ENCODE measurements around the gene TMPRSS12.
A peak's percentile ranks its signal among the peaks of the same experiment; 100 is the strongest.
"Not testable (repeated sequence)": the region's sequence is repeated elsewhere in the genome, so short reads cannot be mapped to it uniquely, and the experiment has no call there.

TMPRSS12 gene, protein sequence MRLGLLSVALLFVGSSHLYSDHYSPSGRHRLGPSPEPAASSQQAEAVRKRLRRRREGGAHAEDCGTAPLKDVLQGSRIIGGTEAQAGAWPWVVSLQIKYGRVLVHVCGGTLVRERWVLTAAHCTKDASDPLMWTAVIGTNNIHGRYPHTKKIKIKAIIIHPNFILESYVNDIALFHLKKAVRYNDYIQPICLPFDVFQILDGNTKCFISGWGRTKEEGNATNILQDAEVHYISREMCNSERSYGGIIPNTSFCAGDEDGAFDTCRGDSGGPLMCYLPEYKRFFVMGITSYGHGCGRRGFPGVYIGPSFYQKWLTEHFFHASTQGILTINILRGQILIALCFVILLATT

DNA sequence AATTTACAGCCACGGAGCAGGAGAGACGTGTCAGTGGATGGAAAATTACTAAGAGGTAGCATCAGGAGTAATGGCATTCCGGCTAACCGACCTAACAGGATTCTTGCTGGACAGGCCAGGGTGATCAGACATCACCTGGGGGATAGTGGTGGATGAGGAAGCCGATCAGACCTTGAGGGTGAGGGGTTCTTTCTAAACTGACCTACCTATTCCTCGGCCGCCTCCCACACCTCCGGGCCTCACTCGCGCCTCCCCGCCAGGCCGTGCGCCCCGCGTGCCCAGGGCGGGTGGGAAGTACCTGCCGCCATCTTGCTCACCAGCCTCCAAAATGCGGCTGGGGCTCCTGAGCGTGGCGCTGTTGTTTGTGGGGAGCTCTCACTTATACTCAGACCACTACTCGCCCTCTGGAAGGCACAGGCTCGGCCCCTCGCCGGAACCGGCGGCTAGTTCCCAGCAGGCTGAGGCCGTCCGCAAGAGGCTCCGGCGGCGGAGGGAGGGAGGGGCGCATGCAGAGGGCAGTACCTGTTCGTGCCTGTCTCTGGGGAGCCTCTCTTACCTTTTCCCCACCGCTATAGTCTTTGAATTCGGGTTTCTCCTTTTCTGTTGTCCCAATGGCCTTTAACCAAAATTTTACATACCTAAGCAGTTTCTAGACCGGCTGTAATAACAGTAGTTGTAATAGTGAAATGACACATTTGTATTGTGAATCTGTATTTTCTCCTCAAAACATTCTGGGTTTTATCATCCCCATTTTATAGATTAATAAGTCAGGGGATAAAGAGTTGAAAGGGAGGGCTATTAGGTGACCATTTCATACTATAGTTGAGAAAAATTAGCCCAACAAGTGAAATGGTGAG, at the start of gene TMPRSS12:
TSS of gene TMPRSS12 (plus strand) at position 290 of the 857 bp plus-strand sequence. CDS start at position 329, 39 bp downstream.
- DNase-seq = no peak

GRCh38 chr12:50799908-50800307, 42.8 kb upstream of the TMPRSS12 start:
- no peak for DNase-seq

DNA sequence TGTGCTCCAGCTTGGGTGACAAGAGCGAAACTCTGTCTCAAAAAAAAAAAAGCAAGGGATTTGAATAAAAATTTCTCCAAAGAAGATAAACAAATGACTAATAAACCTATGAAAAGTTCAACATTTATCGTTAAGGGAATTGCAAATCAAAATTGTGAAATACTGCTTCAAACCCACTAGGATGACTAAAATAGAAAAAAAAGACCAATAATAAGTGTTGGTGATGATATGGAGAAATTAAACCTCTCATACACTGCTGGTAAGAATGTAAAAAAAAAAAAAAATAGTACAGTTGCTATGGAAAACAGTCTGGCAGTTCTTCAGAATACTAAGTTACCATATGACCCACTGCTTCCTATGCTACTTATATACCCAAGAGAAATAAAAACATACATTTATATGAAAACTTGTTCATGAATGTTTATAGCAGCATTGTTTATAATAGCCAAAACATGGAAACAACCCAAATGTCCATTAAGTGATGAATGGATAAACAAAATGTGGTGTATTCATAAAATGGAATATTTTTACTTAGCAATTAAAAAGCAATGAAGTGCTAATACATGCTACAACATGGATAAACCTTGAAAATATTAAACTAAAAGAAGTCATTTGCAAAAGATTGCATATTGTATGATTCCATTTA, 39.4 kb upstream of the TMPRSS12 start:
- no peak for DNase-seq

DNA sequence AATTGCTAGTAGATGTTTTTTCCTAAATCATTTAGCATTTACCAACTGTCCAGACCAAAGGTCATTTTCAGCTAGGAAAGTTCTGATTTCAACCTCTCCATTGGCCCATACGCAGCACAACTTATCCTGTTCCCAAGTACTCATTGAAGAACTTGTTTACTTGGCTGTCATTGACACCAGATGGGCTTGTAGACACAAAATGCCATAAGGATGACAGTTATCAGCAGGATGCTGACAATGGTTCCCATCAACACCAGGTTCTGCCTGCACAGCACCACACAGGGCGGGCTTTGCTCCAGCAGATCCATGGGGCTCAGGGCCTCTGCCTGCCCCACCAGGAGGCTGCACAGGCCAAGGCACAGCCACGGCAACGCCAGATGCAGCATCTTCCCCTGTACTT, 36.5 kb upstream of the TMPRSS12 start:
- no peak for DNase-seq

DNA sequence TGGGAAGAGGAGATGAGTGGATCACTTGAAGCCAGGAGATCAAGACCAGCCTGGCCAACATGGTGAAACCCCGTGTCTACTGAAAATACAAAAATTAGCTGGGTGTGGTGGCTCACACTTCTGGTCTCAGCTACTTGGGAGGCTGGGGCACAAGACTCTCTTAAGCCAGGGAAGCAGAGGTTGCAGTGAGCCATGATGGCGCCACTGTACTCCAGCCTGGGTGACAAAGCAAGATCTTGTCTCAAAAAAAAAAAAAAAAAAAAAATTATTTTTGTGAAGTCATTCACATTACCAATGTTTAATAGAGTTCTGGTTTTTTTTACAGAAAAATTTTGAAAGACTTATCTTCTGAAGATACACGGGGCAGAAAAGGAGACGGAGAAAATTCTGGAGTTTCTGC, 33.6 kb upstream of the TMPRSS12 start:
- not testable (repeated sequence) for DNase-seq

DNA sequence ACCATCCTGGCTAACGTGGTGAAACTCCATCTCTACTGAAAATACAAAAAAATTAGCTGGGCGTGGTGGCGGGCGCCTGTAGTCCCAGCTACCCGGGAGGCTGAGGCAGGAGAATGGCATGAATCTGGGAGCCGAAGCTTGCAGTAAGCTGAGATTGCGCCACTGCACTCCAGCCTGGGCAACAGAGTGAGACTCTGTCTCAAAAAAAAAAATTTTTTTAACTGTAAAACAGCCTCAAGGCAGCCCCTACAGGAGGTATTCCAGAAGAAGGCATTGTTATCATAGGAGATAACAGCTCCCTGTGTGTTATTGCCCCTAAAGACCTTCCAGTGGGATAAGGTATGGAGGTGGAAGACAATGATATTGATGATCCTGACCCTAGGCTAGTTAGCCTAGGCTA, 27.8 kb upstream of the TMPRSS12 start:
- not testable (repeated sequence) for DNase-seq

GRCh38 chr12:50820177-50820576, 22.5 kb upstream of the TMPRSS12 start:
- DNase-seq = no peak

GRCh38 chr12:50822082-50822481, 20.6 kb upstream of the TMPRSS12 start:
- no peak for DNase-seq

DNA sequence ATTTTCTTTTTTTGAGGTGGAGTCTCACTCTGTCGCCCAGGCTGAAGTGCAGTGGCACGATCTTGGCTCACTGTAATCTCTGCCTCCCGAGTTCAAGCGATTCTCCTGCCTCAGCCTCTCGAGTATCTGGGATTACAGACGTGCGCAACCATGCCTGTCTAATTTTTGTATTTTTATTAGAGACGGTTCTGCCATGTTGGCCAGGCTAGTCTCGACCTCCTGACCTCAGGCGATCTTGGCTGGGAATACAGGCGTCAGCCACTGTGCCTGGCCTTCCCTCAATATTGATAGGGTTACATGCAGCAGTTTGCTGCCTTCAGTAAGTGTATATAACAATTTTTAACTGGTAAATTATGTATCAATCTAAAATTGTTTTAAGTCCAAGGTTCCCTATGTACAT, 19.0 kb upstream of the TMPRSS12 start:
- DNase-seq = not testable (repeated sequence)

DNA sequence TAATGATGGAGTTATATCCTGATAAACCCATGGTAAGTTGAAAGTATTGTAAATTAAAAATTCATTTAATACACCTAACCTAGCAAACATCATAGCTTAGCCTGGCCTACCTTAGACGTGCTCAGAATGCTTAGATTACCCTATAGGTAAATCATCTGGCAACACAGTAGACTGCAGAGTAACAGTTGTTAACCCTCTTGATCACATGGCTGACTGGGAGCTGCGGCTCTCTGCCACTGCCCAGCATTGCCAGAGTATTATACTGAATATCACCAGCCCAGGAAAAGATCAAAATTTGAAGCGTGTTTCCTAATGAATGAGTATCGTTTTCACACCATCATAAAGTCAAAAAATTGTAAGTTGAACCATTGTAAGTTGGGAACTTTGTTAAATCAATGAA, 17.8 kb upstream of the TMPRSS12 start:
- DNase-seq = no peak

GRCh38 chr12:50825372-50825838, 17.3 kb upstream of the TMPRSS12 start:
- peak; percentile 47 for DNase-seq

GRCh38 chr12:50828121-50828520, 14.6 kb upstream of the TMPRSS12 start:
- DNase-seq = no peak

DNA sequence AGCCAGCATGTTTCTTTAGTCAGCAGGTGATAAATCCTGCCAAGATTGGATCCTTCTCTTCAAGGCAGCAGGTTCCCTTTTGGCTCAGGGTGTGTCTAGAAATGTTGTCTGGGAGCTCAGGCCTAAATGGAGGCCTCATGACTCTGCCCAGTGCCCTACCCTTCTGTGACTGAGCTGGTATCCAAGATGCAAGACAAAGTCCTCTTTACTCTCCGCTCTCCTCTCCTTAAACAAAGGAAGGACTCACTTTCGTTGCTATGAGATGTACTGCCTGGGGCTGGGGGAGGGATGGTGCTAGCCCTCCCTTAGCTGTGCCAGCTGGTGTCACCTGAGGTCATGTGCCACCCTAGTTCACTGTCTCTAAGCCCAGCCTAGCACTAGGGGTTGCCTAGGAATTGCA, 13.8 kb upstream of the TMPRSS12 start:
- no peak for DNase-seq

DNA sequence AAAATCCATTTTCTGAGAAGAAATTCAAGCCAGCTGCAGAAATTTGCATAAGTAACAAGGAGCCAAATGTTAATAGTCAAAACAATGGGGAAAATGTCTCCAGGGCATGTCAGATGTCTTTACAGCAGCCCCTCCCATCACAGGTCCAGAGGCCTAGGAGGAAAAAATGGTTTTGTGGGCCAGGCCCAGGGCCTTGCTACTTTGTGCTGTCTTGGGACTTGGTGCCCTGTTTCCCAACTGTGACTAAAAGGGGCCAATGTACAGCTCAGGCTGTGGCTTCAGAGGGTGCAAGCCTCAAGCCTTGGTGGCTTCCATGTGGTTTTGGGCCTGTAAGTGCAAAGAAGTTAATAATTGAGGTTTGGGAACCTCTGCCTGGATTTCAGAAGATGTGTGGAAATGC, 8.9 kb upstream of the TMPRSS12 start:
- not testable (repeated sequence) for DNase-seq

DNA sequence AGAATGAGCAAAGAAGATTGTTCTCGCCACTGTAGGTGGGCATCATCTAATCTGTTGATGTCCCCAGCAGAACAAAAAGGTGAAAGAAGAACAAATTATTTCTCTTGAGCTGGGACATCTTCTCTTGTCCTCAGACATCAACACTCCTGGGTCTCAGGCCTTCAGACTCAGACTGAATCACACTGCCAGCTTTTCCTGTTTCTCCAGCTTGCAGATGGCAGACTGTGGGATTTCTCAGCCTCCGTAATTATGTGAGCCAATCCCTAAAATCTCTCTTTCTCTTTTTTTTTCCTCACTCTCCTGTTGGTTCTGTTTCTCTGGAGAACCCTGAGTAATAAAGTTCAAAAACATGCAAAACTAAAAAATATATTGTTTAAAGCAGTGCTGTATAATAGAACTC, 3.7 kb upstream of the TMPRSS12 start:
- no peak for DNase-seq

- DNase-seq = no peak
Observed at GRCh38 chr12:50840809-50841487, 1.8 kb upstream of the TMPRSS12 start.

DNA sequence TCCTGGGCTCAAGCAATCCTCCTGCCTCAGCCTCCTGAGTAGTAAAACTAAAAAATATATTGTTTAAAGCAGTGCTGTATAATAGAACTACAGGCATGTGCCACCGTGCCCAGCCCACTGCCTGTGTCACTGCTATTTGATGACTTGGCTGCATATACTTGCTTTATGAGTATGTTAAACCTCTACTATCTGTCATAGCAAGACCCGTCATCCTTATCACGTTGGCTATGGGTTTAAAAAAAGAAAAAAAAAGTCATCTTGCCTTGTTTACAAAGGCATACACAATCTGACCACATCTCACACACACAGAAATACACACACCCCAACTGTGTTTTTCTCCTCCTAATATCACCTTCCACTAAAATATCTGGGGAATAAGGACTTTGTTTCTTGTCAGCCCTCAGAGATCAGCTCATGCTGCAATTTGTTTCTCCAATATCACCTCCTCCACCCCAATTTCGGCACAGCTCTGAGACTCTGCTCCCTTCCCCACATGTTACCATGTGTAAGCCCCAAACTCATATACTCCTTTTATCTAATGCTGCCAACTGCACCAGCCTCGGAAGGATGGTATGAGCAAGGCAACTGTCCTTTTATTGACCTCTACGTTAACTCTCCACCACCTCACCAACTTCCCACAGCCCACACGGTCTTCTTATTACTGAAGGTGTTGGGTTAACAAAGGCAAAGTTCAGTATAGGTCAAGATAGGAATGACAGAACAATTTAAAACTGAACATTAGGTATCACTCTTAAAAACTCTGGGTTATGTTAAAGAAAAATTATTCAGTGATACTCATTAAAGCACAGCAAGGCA, 802 bp upstream of the TMPRSS12 start:
- no peak for DNase-seq

- no peak for DNase-seq
Observed at GRCh38 chr12:50845021-50845647, 2.4 kb downstream of the TMPRSS12 start.

- DNase-seq = no peak
Observed at GRCh38 chr12:50848963-50849362, 6.2 kb downstream of the TMPRSS12 start.

DNA sequence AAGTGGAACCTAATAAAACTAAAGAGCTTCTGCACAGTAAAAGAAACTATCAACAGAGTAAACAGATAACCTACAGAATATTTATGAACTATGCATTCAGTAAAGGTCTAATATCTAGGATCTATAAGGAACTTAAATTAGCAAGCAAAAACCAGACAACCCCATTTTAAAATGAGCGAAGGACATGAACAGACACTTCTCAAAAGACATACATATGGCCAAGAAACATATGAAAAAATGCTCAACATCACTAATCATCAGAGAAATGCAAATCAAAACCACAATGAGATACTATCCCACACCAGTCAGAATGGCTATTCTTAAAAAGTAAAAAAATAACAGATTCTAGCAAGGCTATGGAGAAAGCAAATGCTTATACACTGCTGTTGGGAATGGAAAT, 12.5 kb downstream of the TMPRSS12 start:
- DNase-seq = not testable (repeated sequence)

DNA sequence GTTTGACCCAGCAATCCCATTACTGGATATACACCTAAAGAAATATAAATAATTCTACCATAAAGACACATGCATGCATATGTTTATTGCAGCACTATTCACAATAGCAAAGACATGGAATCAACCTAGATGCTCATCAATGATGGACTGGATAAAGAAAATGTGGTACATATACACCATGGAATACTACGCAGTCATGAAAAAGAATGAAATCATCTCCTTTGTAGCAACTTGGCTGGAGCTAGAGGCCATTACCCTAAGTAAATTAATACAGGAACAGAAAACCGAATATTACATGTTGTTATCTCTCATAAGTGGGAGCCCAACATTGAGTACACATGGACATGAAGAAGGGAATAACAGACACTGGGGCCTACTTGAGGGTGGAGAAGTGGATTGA, 13.0 kb downstream of the TMPRSS12 start:
- not testable (repeated sequence) for DNase-seq
